ENCODE data around the gene ING4. TPM values are rescaled to one million over a fixed set of nuclear protein-coding genes. Genes with fewer than 3 reads are reported as not detected.

Gene ING4
- total RNA-seq, 4 donors from 2014 or later: 53.2 to 85.0 (median 70.6) TPM

- no peak for DNase-seq (ENCODE audit: low spot score in 2 of 2)
- H3K9me3 ChIP-seq: no peaks in the 10 kb centered on the region
- no peak for TF ChIP-seq POLR2A (IDR thresholded peaks at IDR 0.05)
- TF ChIP-seq, protein P1, sequence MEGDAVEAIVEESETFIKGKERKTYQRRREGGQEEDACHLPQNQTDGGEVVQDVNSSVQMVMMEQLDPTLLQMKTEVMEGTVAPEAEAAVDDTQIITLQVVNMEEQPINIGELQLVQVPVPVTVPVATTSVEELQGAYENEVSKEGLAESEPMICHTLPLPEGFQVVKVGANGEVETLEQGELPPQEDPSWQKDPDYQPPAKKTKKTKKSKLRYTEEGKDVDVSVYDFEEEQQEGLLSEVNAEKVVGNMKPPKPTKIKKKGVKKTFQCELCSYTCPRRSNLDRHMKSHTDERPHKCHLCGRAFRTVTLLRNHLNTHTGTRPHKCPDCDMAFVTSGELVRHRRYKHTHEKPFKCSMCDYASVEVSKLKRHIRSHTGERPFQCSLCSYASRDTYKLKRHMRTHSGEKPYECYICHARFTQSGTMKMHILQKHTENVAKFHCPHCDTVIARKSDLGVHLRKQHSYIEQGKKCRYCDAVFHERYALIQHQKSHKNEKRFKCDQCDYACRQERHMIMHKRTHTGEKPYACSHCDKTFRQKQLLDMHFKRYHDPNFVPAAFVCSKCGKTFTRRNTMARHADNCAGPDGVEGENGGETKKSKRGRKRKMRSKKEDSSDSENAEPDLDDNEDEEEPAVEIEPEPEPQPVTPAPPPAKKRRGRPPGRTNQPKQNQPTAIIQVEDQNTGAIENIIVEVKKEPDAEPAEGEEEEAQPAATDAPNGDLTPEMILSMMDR (IDR thresholded peaks at IDR 0.05): no peak
- TF ChIP-seq EP300 (IDR thresholded peaks at IDR 0.05): no peak
- no peak for TF ChIP-seq POLR2AphosphoS5 (IDR thresholded peaks at IDR 0.05)
- H3K27ac ChIP-seq: no peak overlapping the region
- no peak overlapping the region for H3K4me3 ChIP-seq
- H3K4me1 ChIP-seq: peaks cover 14% of the 10 kb centered on the region
- H3K36me3 ChIP-seq: peaks cover 70% of the 10 kb centered on the region
- no peaks in the 10 kb centered on the region for H3K27me3 ChIP-seq
- 85% methylated on average over 6 of the region's 8 CpGs for WGBS
These were observed 12.1 kb downstream of the ING4 start for GRCh38 chr12:6650832-6651231.

- TF ChIP-seq POLR2AphosphoS5 (IDR thresholded peaks at IDR 0.05): no peak
- no peak for TF ChIP-seq EP300 (IDR thresholded peaks at IDR 0.05)
- TF ChIP-seq POLR2A (IDR thresholded peaks at IDR 0.05): peak in 1 of 2 donors; percentile 23
- DNase-seq (ENCODE audit: low spot score in 2 of 2): peak in 1 of 2 donors; percentile 85
- 12% methylated on average over 19 of the region's 38 CpGs for WGBS
- Histone ChIP-seq H3K4me1 (peaks cover 14% of the 10 kb centered on the region), H3K27me3 (no peaks in the 10 kb centered on the region), H3K36me3 (peaks cover 36% of the 10 kb centered on the region), H3K9me3 (no peaks in the 10 kb centered on the region), H3K4me3 (peak within 1 kb of the TSS; percentile 47), H3K27ac (no peak within 1 kb of the TSS)
These were observed 15.8 kb downstream of the ING4 start, which contains the start of gene ACRBP for GRCh38 chr12:6647083-6647604. Gene ACRBP (minus strand): TSS chr12:6647432. CDS start chr12:6647366, 66 bp downstream.

DNA sequence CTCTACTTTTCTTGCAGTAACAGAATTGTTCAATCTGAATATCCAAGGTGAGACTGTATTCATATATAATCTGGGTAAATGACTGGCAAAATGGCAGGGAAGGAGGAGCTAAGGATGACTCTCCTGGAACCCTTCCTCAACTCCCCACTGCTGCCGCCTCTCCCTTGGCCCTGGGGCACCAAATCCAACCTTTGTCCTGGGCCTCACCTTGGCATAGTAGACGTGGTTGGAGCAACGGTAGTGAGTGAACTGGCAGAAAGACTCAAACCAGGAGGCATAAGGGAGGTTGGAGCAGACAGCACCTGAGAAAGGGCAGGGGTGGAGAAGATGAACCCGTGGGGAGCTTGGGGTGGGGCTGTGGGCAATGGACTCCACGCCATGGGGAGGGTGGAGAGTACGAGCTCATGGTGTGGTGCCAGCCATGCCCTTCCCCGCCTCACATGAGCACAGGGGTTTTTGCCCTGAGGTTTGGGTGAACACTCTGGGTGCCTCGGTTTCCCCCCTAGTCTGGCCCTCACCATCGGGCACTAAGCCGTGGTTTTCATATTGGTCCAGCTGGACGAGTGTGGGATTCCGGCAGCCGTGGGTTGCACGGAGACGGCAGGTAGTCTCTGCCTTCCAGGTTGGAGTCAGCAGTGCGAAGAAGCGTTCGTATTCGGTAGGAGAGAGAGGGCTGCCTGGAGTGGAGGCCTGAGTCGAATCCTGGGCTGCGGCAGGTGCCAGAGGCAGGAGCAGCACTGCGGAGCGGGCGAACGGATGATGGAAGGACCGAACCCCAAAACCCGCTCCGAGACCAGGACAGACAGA lies 16.4 kb downstream of the ING4 start:
- TF ChIP-seq POLR2A (IDR thresholded peaks at IDR 0.05) (no peak), EP300 (IDR thresholded peaks at IDR 0.05) (no peak), POLR2AphosphoS5 (IDR thresholded peaks at IDR 0.05) (no peak)
- TF ChIP-seq, protein P1 (IDR thresholded peaks at IDR 0.05): no peak
- Histone ChIP-seq H3K4me3 (peak overlapping the region; percentile 47), H3K27me3 (no peaks in the 10 kb centered on the region), H3K9me3 (no peaks in the 10 kb centered on the region), H3K36me3 (peaks cover 29% of the 10 kb centered on the region), H3K27ac (no peak overlapping the region), H3K4me1 (peaks cover 14% of the 10 kb centered on the region)
- no peak for DNase-seq (ENCODE audit: low spot score in 2 of 2)
- 56% methylated on average over 15 of the region's 28 CpGs for WGBS

DNA sequence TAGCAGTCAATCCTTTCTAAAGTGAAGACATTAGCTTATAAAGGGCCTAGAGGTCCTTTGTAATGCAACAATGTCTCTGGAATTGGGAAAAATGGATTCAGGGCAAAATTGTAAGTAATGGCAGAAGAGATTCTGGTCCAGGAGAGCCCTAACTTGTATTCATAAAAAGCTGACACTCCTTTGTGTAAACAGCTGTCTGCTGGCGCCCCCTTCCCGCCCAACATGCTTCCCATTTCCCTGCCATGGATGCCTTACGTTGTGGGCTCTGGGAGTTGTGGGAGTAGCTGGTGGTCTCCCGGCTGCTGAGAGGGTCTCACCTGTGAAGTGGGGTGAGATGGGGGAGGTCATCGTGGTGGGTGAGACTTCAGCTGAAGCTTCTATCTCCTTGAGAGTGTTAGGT lies 18.0 kb downstream of the ING4 start:
- Histone ChIP-seq H3K9me3 (no peaks in the 10 kb centered on the region), H3K27ac (no peak overlapping the region), H3K27me3 (no peaks in the 10 kb centered on the region), H3K4me1 (peaks cover 27% of the 10 kb centered on the region), H3K4me3 (no peak overlapping the region), H3K36me3 (peaks cover 13% of the 10 kb centered on the region)
- TF ChIP-seq POLR2AphosphoS5 (IDR thresholded peaks at IDR 0.05): no peak
- TF ChIP-seq POLR2A (IDR thresholded peaks at IDR 0.05): no peak
- TF ChIP-seq, protein P1 (IDR thresholded peaks at IDR 0.05): no peak
- no peak for TF ChIP-seq EP300 (IDR thresholded peaks at IDR 0.05)
- DNase-seq (ENCODE audit: low spot score in 2 of 2): no peak
- WGBS: 50% methylated on average over 5 of the region's 5 CpGs

- Histone ChIP-seq H3K9me3 (no peaks in the 10 kb centered on the region), H3K4me1 (peaks cover 27% of the 10 kb centered on the region), H3K27ac (no peak overlapping the region), H3K27me3 (no peaks in the 10 kb centered on the region), H3K4me3 (no peak overlapping the region), H3K36me3 (peaks cover 7% of the 10 kb centered on the region)
- 79% methylated on average over 6 of the region's 6 CpGs for WGBS
- TF ChIP-seq POLR2AphosphoS5 (IDR thresholded peaks at IDR 0.05) (no peak), EP300 (IDR thresholded peaks at IDR 0.05) (no peak), POLR2A (IDR thresholded peaks at IDR 0.05) (no peak)
- TF ChIP-seq, protein P1 (IDR thresholded peaks at IDR 0.05): no peak
- DNase-seq (ENCODE audit: low spot score in 2 of 2): no peak
These were observed 18.7 kb downstream of the ING4 start for GRCh38 chr12:6644257-6644596.
